AG04449 (cell line): Measurements from ENCODE around the gene SYTL2.

Experiments
- CTCF ChIA-PET: fragments of 350-600 bp; formaldehyde crosslinking; extraction: SDS; loops from one replicate; lab custom pipeline; 2021; ENCODE audit warnings: antibody characterized with exemption; lab: Yijun Ruan, JAX
- POLR2A ChIA-PET: fragments of 400-600, 350-600 bp; formaldehyde crosslinking; extraction: SDS; loops from one replicate; lab custom pipeline; 2020; ENCODE audit warnings: antibody characterized with exemption, inconsistent platforms; lab: Yijun Ruan, JAX
- DNase-seq: peaks from one replicate; pipeline ENCODE4 v3.0.0-alpha.2; 2010; ENCODE audit warnings: low read depth, low spot score
- H3K4me3 ChIP-seq: 2 replicates; pipeline ENCODE4 v1.5.1; 2011; ENCODE audit warnings: low read depth, mild to moderate bottlenecking, control low read depth, low read length
- TF ChIP-seq, protein P1 (sequence below): IDR thresholded peaks from one replicate; pipeline ENCODE4 v1.5.1; 2011; ENCODE audit warnings: mild to moderate bottlenecking, moderate library complexity, low read length, control low read depth, inconsistent platforms; ENCODE audit not compliant: insufficient read depth; ENCODE audit errors: missing control alignments

The SYTL2 gene

DNA sequence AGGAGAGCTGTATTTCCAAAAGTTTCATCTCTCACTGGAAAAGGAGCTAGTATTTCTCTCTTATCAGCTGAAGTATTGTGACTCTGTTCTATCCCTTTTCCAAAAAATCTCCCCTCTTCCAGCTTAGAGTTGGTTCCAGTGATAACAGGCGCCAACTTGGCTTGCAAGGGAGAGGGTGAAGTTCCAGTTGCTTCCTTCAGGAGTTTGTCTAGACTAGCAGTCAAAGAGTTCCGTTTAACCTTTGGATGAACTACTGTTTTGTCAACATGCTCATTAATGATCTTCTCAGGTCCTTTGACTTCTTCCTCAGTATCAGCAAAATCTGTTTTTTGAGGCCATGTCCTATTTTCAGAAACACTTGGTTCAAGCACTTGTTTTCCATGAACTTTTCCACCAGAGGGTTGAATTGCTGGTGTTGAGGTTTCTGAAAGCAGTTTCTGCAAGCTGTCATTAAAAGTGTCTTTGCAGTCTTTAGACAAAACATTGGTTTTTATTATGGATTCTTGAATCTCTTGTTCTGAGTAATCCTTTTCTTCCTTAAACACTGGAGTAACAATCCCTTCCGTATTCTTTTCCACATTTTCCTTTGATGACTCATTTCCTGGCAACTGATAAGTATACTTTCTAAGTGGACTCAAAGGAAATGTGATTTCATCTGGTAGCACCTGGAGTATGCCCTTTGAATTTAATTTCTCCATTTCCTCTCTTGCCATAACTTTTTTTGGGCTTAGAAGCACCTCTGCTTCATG is 85.3 kb downstream of the SYTL2 start:
- ChIA-PET CTCF (interaction anchor here (1.2 kb wide), 1 partner anchor 8 kb away, joined by 5 read pairs; no protein-coding TSS in a partner anchor), POLR2A (no interaction called here)
- no peak overlapping the region for H3K4me3 ChIP-seq
- TF ChIP-seq, protein P1, sequence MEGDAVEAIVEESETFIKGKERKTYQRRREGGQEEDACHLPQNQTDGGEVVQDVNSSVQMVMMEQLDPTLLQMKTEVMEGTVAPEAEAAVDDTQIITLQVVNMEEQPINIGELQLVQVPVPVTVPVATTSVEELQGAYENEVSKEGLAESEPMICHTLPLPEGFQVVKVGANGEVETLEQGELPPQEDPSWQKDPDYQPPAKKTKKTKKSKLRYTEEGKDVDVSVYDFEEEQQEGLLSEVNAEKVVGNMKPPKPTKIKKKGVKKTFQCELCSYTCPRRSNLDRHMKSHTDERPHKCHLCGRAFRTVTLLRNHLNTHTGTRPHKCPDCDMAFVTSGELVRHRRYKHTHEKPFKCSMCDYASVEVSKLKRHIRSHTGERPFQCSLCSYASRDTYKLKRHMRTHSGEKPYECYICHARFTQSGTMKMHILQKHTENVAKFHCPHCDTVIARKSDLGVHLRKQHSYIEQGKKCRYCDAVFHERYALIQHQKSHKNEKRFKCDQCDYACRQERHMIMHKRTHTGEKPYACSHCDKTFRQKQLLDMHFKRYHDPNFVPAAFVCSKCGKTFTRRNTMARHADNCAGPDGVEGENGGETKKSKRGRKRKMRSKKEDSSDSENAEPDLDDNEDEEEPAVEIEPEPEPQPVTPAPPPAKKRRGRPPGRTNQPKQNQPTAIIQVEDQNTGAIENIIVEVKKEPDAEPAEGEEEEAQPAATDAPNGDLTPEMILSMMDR = no peak
- peak; percentile 72 for DNase-seq

DNA sequence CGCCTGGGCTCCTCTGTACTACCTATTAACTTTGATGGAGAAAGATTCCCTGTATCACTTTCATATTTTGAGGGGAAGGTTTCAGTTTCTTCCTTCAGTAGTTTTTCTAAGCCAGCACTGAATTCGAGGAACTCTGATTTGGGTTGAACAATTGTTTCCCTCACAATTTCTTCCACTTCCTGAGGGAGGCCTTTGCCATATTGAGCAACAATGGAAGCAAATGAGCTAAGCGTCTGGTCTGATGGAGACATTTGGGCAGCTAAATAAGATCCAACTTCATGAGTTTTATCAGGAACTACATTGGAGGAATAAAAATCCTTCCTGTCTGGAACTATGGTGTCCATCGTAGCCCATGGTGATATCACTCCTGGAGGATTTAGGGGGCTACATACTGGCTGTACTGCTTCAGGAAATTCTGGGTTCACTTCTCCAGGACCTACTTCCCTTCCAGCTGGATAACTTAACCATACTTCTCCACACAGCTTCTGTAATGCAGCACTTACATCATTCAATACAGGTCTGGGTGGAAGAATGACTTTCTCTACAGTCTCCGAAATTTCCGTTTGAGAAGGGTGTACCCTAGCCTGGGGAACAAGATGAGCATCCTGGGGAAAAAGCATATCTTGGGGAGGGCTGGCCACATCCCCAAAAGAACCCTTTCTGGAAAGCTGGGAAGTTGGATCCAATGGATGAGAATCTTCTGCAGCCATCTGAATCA is 86.0 kb downstream of the SYTL2 start:
- no peak for DNase-seq
- ChIA-PET POLR2A (no interaction called here), CTCF (no interaction called here)
- TF ChIP-seq, protein P1 = no peak
- no peak overlapping the region for H3K4me3 ChIP-seq

DNA sequence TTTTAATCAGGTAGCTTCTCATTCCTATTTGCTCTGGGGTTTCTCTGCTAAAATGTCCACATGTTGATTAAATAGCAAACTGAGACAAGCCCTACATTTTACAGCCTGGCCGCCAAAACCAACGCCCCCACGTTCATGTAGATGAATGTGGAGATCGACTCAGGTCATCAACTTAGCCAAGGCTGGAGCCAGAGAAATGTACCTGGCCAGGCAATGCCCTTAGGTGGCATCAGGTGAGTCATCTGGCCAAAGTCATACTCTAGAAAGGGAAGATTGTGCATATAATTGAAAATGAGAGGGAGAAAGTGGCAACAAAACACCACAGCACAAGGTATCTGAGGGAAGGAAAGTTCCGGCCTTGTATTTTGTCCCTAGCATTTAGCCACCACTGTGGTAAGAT is 87.9 kb downstream of the SYTL2 start:
- POLR2A ChIA-PET = no interaction called here
- CTCF ChIA-PET = interaction anchor here (0.8 kb wide), 1 partner anchor 12 kb away, joined by 3 read pairs; no protein-coding TSS in a partner anchor
- no peak overlapping the region for H3K4me3 ChIP-seq
- no peak for DNase-seq
- TF ChIP-seq, protein P1 = no peak

DNA sequence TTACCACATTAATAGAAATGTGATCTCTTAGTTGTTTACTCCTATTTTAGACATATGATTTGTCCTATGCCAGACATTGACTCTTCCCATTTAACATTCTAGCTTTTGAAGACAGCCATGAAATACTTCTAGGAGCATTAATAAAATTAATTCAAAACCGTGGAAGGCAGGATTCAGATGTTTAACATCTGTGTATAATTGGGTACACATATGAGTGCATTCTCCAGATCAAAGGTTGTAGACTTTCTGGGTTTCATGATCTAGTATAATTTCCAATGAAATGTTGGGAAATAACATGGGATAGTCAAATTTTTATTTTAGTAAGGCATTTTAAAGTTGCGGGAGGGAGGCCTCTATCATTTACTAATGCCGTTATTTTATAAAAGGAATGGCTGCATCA is 89.8 kb downstream of the SYTL2 start:
- CTCF ChIA-PET = interaction anchor here (1.0 kb wide), 1 partner anchor 133 kb away, joined by 3 read pairs; no protein-coding TSS in a partner anchor
- POLR2A ChIA-PET = no interaction called here
- no peak for DNase-seq
- H3K4me3 ChIP-seq = no peak overlapping the region
- TF ChIP-seq, protein P1 = no peak

DNA sequence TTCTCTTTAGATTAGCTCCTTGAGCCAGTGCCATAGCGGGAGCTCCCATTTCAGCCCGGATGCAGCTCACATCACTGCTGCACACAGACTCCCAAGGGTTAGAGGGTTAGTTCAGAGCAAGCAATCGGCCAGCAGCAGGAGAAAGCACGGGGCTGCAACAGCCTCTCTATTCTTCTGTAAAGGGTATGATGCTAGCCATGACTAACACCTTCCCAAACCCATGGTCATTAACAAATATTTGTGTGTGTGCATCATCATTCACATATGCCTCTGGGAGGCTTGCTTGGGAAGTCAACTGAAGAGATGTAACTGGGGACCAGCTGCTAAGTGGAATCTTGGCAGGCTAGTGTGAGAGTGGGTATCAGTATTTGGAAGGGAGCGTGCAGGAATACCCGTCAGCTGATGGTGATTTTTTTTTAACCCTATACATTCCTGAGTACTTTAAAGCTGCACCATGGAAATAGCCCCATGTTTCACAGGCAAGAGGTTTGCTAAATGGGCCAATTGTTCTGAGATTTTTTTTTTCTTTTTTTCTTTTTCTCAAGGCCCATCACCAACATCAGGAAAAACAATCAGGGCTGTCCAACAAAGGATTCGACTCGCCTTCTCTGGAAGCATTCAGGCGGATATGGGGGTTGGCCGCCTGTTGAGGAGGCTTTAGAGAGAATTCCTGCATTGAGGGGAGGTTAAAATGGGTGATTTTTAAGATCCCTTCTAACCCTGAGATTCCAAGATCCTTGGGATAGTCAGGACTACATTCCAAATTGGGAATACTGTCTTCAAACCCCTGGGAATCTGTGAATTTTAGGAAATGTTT is 91.7 kb downstream of the SYTL2 start:
- ChIA-PET CTCF (interaction anchor here (1.1 to 2.0 kb wide), 3 partner anchors 8 to 136 kb away, joined by 3 to 4 read pairs (median 4); partner anchors contain the start of gene CCDC83), POLR2A (interaction anchor here (0.6 to 1.9 kb wide), 9 partner anchors 11 to 455 kb away, joined by 3 to 8 read pairs (median 4); partner anchors contain the start of genes CCDC83 and CREBZF)
- TF ChIP-seq, protein P1 = no peak
- DNase-seq = peak; percentile 99
- peak overlapping the region; percentile 57 for H3K4me3 ChIP-seq
